Nucleus accumbens (tissue), 56 donors: Measurements from ENCODE around the gene MEI4.
"Not testable (repeated sequence)": the region's sequence is repeated elsewhere in the genome, so short reads cannot be mapped to it uniquely, and the experiment has no call there.

ENCODE experiments used
- DNase-seq, 56 donors: peaks; one replicate each; lab custom pipeline; 2025; lab: John Stamatoyannopoulos, UW

MEI4 gene

DNA sequence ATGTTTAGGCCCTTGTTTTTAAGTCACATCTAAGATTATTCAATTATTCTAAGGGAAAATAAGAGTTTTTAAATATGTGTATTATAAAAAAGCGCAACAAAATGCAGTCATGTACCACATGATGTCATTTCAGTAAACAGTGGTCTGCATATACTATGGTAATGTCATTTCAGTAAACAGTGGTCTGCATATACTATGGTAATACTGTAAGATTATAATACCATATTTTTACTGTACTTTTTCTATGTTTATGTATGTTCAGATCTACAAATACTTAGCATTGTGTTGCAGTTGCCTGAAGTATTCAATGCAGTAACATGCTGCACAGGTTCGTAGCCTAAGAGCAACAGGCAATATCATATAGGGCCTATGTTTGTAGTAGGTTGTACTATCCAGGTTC is 21.4 kb downstream of the MEI4 start:
- DNase-seq, result no peak

DNA sequence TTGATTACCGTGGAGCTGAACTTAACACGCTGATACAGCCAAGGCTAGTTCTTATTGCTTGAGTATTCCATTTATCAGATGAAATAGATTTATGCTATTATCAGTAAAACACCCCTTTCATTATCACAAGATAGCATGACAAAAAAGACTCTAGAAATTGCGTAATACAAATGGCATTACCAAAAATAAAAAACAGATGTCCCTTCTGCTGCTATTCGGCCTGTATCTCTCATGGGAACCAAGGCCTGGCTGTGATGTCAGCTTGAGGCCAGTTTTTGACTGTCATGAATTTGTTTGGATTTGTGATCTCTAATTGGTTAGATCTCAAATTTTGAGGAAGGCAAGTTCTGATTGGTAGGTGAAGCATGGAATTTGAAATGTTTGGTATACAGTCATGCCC is 25.2 kb downstream of the MEI4 start:
- DNase-seq, result no peak

DNA sequence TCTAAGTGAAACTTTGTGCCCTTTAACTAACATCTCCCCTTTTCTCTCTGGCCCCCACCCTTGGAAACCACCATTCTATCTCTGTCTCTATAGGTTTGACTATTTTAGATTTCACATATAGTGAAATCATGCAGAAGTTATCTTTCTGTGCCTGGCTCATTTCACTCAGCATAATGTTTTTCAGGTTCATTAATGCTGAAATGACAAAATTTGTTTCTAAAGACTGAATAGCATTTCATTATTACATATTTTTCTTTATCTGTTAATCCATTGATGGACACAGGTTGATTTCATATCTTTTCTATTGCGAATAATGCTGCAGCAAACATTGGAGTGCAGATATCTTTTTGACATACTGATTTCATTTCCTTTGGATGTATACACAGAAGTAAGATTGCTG is 30.7 kb downstream of the MEI4 start:
- DNase-seq, result no peak

DNA sequence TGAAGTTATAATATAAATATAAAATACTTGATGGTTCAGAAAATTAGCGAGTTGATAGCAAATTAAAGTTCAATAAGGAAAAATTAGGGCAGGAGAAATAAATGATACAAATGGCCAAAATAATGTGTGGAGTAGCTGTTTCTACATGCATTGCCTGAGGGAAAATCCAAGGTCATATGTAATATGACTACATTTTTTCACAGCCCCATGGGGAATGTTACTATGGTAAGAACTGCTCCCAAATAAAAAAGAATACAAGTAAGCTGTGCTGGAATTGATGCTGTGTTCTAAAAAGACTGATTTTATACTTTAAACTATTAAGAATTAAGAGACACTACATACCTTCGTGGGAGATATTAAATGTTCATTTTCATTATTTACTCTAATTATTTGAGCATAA is 34.1 kb downstream of the MEI4 start:
- DNase-seq, result no peak

DNA sequence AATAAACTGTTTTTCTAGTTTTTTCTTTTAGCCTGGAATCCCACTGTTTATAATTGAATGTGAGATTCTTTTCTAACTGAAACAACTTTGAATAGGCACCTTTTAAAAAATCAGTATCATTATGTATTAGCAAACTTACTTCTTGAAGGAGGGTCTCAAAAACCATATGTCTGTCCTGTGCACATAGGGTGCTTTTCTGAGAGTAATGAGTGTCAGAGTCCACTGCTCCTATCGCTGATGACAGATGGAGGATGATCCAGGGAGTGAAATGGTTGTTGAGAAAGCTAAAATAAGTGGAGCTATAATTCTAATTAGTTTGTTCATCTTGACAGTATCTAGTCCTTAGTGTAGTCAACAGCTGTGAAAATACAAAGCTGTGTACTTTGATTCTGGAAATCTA is 35.8 kb downstream of the MEI4 start:
- DNase-seq, result no peak

DNA sequence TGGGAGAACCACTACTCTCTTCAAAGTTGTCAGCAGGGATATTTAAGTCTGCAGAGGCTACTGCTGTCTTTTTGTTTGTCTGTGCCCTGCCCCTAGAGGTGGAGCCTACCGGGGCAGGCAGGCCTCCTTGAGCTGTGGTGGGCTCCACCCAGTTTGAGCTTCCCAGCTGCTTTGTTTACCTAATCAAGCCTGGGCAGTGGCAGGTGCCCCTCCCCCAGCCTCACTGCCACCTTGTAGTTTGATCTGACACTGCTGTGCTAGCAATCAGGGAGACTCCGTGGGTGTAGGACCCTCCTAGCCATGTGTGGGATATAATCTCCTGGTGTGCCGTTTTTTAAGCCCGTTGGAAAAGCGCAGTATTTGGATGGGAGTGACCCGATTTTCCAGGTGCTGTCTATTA is 47.3 kb downstream of the MEI4 start:
- DNase-seq, result not testable (repeated sequence)

DNA sequence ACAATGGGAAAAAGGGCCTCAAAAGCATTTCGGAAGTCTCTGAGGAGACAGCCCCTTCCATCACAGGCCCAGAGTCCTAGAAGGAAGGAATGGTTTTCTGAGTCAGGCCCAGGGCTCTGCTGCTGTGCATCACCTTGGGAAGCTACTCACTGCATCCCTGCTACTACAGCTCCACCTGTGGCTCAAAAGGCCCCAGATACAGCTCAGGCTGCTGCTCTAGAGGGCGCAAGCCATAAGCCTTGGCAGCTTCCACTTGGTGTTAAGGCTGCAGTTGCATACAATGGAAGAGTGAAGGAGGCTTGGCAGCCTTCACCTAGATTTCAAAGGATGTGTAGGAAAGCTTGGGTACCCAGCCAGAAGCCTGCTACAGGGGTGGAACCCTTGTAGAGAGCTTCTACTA is 54.8 kb downstream of the MEI4 start:
- DNase-seq, result no peak

DNA sequence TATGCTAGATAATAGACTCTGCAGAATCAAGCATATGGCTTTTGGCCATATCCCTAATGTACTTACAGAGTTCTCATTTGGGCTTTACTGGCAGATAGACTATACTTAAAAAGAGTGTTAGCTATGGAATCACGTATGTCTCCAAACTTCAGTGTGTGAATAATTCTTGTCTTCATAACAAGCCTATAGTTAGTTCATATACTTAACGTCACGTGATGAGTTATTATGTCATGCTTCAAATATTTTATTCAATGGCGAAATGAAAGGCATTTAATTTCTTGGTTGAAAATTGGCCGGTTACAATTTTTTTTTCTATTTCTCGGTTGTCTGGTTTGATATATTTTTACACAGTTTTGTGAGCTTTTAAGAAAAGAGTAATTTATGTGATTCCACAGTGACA is 62.7 kb downstream of the MEI4 start:
- no peak for DNase-seq

DNA sequence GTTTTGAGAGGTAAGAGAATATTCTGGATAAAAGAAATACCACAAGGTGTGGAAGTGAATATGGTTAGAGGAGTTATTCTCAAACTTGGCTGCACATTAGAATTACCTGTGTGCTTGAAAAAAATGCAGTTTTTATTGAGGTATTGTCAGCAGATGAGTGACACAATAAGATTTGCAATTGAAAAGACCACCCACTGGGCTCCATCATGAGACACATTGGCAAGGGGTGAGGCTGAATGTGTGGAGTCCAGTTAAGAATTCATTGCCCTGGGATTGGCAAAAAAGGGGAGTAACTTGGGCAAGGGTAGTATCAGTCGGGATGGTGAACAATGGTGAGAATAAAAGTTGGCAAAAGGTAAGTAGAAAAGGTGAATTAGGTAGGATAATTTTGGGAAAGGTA is 63.5 kb downstream of the MEI4 start:
- DNase-seq, result no peak

DNA sequence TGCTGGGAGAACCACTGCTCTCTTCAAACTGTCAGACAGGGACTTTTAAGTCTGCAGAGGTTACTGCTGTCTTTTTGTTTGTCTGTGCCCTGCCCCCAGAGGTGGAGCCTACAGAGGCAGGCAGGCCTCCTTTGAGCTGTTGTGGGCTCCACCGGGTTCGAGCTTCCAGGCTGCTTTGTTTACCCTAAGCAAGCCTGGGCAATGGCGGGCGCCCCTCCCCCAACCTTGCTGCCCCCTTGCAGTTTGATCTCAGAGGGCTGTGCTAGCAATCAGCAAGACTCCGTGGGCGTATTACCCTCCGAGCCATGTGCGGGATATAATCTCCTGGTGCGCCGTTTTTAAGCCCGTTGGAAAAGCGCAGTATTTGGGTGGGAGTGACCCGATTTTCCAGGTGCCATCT is 83.2 kb downstream of the MEI4 start:
- DNase-seq, result not testable (repeated sequence)

DNA sequence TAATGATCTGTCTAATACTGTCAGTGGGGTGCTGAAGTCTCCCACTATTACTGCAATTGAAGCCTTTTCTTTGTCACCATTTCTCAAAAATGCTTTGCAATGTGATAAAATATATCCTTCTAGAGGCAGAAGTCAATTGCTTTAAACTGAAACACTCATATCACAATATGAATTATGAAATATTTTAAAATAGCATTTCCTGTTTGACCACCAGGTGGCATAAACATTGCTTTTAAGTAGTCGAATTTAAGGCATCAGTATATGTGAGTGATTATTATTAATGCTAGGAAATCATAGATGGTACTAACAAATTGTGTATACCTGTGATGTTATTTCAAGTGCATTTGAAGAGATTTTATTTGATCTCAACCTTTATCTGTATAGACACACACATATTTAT is 87.5 kb downstream of the MEI4 start:
- DNase-seq, result no peak

DNA sequence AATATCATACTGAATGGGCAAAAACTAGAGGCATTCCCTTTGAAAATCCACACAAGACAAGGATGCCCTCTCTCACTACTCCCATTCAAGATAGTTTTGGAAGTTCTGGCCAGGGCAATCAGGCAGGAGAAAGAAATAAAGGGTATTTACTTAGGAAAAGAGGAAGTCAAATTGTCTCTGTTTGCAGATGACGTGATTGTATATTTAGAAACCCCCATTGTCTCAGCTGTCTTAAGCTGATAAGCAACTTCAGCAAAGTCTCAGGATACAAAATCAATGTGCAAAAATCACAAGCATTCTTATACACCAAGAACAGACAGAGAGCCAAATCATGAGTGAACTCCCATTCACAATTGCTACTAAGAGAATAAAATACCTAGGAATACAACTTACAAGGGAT is 99.3 kb downstream of the MEI4 start:
- not testable (repeated sequence) for DNase-seq

DNA sequence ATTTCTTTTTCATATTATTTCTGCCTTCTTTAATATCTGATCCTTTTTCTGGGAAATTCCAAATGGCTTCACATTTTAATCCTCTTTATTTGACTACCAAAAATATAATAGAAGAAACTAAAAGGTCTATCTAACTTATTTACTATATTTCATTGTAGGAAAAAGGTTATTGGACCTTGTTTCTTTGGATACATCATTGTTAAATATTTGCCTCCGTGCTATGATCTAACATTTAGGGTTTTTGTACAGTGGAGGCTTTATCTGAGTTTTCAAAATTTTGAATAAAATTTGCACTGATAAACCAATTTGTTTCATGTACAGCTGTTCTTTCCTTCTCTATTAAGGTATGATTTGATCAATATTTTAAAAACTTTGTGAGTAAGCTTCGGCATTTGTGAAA is 109.5 kb downstream of the MEI4 start:
- no peak for DNase-seq

DNA sequence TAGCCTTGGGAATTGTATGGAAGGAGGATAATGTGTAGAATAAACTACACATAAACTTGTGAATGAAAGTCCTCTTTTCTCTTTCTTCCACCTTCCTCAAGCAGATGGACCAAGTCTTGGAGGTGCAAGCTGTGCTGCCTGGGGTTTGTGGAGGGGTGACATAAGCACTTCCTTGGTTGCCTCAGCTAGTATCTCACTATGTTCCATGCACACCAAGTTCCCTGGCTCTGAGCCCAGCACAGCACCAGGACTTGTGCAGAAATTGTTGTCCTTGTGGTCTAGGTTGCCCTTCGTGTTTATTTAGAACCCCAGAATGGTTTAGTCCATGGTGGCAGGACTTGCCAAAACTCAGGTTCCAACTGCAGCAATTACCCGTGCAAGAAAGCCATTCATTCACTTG is 110.3 kb downstream of the MEI4 start:
- no peak for DNase-seq

DNA sequence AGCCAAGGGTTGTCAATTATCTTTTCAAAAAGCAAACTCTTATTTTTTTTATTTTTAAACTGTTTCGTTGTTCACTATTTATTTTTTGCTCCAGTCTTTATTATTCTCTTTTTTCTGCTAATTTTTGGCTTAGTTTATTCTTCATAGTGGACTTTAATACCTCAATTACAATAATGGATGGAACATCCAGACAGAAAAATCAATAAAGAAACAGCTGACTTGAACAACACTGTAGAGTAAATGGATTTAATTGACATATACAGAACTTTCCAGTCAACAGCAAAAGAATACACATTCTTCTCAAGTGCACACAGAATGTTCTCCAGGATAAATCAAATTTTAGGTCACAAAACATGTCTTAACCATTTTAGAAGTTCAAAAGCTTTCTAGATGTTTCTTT is 111.5 kb downstream of the MEI4 start:
- DNase-seq, result no peak

DNA sequence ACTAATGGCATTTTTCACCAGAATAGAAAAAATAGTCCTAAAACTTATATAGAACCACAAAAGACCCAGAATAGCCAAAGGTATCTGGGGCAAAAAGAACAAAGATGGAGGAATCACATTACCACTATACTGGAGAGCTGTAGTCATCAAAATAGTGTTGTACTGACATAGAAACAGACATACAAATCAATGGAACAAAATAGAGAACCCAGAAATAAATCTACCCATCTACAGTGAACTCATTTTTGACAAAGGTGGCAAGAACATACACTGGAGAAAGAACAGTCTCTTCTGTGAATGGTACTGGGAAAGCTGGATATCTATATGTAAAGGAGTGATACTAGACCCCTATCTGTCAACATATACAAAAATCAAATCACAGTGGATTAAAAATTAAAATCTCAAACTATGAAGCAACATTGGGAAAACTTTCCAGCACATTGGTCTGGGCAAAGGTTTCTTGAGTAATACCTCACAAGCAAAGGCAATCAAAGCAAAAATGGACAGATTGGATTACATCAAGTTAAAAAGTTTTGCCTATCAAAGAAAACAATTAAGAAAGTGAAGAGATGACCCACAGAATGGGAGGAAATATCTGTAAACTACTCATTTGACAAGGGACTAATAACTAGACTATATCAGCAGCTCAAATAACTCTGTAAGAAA is 120.5 kb downstream of the MEI4 start:
- DNase-seq, result no peak

DNA sequence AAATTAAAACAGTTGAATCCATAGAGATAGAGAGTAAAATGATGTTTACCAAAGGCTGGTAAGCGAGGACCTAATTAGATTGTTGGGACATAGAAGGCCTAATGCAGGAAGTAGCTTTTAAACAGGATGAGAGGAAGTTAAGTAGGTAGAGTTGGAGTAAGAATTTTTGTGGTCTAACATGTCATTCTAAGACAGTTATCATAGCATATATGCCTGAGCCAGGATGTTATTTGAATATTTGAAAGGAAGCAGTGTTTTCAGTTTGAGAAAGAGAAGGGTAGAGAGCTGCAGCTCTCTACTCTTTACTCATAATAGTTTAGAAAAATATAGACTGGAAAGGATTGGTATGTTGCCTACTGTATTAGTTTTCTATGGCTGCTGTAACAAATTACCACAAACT is 121.6 kb downstream of the MEI4 start:
- no peak for DNase-seq

DNA sequence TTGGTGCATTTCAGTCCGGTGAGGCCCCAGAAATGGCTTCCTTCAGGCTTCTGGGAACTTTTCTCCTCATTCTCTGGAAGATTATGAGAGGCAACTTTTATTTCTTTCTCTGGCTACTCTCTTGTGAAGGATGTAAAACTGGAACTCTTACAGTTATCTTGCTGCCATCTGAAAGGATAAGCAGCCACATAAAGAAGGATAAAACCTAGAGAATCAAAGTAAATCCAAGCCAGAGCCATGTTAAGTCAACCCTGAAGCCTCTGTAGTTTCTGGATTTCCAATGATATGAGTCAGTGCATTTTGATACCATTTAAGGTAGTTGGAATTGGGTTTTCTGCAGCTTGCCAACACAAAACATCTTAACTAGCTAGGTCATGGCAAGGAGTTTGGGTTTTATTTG is 123.6 kb downstream of the MEI4 start:
- DNase-seq, result no peak

DNA sequence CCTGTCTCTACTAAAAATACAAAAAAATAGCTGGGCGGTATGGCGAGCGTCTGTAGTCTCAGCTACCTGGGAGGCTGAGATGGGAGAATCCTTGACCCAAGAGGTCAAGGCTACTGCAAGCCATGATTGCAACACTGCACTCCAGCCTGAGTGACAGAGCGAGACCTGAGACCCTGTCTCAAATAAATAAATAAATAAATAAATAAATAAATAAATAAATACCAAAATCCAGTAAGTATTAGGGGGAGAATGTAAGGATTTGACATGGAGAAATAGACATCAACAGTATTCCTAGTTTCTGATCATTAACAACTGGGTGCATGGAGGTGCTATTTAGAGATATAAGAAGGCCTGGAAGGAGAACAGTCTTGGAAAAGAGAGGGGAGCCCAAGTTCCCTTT is 125.7 kb downstream of the MEI4 start:
- no peak for DNase-seq

DNA sequence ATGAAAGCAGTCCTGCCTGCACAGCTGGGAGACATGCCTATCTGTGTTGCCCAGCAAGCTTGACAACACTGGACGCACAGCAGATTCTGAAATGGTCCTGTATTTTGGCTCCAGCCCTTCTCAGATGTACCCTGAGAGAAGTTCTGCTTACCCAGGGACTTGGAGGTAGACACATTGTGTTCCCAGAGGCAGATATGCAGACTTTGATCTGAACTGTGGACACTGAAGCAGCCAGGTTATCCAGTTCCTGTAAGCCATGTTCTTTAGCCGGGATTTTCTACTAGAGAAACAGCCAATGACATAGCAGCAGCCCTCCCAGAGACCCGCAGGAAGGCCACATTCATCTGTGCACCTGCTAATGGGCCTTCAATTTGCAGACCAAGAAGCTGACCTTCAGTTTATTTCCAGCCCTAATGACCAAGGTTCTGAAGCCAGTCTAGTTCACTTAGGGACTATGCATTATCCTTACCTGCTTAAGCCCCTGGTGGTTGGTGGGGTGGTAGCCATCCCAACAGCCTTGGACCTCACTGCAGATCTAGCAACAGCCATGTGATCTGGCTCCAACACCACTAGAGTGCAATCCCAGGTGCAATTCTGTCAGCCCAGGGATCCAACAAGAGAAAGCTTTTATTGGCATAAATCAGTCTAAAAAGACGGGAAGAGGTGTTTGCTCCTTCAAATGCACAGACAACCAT is 134.2 kb downstream of the MEI4 start:
- no peak for DNase-seq

DNA sequence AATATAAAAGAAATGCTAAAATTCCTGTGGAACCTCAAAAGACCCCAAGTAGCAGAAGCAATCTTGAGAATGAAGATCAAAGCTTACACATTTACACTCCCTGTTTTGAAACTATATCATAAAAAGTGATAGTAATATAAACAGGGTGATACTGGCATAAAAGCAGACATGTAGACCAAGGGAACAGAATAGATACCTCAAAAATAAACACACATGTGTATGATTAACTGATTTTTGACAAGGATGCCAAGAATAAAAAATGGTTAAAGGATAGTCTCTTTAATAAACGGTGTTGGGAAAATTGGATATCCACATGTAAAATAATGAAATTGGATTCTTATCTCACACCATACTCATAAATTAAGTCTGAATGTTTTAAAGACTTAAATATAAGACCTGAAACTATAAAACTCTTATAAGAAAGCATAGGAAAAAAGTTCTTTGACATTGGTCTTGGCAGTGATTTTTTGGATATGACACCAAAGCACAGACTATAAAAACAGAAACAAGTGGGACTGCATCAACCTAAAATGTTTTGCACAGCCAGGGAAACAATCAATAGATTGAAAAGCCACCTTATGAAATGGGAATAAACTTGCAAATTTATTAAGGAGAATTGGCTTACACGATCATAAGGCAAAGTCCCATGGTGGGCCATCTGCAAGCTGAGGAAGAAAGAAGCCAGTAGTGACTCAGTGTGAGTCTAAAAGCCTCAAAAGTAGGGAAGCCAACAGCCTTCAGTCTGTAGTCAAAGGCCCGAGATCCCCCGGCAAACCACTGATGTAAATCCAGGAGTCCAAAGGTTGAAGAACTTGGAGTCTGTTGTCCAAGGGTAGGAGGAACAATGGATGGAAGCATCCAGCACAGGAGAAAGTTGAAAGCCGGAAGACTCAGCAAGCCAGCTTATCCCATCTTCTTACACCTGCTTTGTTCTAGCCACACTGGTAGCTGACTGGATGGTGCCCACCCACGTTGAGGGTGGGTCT is 144.3 kb downstream of the MEI4 start:
- no peak for DNase-seq
